GM12892 (cell line): Measurements from ENCODE around the gene CIITA.

ENCODE experiments used
- POLR2A ChIP-seq: IDR thresholded peaks from 2 replicates; pipeline ENCODE4 v1.6.1; 2011; ENCODE audit warnings: low read depth, low read length, control low read depth
- POLR2AphosphoS5 ChIP-seq: IDR thresholded peaks from 2 replicates; pipeline ENCODE4 v1.6.1; 2011; ENCODE audit warnings: low read depth, low read length, control low read depth
- TAF1 ChIP-seq: IDR thresholded peaks from 2 replicates; pipeline ENCODE4 v1.6.1; 2011; ENCODE audit warnings: low read depth, mild to moderate bottlenecking, control low read depth, low read length, borderline replicate concordance

DNA sequence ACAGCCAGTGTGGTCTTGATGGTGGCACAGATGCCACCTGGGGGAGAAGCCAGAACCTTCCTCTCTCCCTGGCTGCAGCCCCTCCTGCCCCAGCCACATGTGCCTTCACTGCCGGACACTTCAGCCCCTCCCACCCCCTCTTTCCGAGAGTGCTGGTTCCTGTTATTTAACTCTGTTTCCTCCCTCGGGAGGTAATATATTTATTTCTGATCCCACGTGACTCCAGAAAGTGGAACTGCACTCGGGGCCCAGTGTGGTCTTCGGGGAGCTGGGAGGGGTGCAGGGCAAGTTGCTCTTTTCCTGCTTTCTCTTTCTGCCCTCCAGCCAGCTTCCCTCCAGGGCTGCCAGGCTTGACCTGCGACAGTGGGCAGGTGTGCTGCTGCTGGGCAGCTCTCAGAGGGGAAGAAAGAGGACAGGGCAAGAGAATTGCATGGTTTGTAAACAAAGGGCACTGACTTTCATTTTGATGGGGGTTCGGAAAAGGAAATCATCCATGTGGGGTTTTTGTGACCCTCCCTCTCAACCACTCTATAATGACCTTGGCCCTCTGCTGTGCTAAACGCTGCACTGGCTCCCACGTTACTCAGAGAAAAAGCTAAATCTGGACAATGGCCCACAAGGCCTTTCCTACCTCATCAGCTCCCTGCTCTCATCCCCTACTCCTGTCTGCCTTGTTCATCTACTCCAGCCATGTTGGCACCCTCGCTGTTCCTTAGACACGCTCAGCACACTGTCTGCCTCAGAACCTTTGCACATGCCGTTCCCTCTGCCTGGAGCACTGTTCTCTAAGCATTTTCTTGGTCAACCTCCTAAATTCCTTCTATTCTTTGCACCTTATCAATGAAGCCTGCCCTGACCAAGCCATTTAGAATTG is 8.2 kb upstream of the CIITA start:
- TF ChIP-seq POLR2AphosphoS5, result no peak
- TF ChIP-seq POLR2A, result no peak
- TF ChIP-seq TAF1, result 0 out of 2 replicates have a peak, but pooled peaks have one; percentile 5
